ENCODE measurements around the gene CTNNA3.

The CTNNA3 gene

GRCh38 chr10:67607472-67607871 lies 88.5 kb downstream of the CTNNA3 start:
- H3K4me1 ChIP-seq (ENCODE audit: control extremely low read depth in 1 of 4, control insufficient read depth in 4 of 4, insufficient read depth in 4 of 4, low read length in 3 of 4) = no peaks in the 10 kb centered on the region
- ChIA-PET CTCF (no interaction called here), POLR2A (no interaction called here)
- no CpG with 5 or more reads among the region's 1 CpG for WGBS (ENCODE audit: insufficient coverage)
- no peaks in the 10 kb centered on the region for H3K9me3 ChIP-seq (ENCODE audit: control extremely low read depth in 1 of 5, control insufficient read depth in 4 of 5, insufficient read depth in 2 of 5, low read depth in 1 of 5, low read length in 4 of 5)
- H3K27ac ChIP-seq (ENCODE audit: insufficient read depth in 1 of 2, low read depth in 1 of 2, low read length in 2 of 2, poor library complexity in 1 of 2, severe bottlenecking in 2 of 2) = no peak overlapping the region
- H3K36me3 ChIP-seq (ENCODE audit: control insufficient read depth in 4 of 4, insufficient read depth in 4 of 4, low read length in 3 of 4) = no peaks in the 10 kb centered on the region
- peaks cover 2 to 18% (median 5%) of the 10 kb centered on the region in 5 experiments for H3K27me3 ChIP-seq (replicated peaks in 2 of 5; ENCODE audit: control insufficient read depth in 4 of 5, insufficient read depth in 5 of 5, low read length in 4 of 5)
- DNase-seq = no peak
- no peak overlapping the region for H3K4me3 ChIP-seq (ENCODE audit: control insufficient read depth in 1 of 7, extremely low read depth in 1 of 7, insufficient read depth in 4 of 7, low read depth in 2 of 7, low read length in 6 of 7)

- POLR2A ChIA-PET = no interaction called here
Observed at GRCh38 chr10:67606572-67606971, 89.4 kb downstream of the CTNNA3 start.

DNA sequence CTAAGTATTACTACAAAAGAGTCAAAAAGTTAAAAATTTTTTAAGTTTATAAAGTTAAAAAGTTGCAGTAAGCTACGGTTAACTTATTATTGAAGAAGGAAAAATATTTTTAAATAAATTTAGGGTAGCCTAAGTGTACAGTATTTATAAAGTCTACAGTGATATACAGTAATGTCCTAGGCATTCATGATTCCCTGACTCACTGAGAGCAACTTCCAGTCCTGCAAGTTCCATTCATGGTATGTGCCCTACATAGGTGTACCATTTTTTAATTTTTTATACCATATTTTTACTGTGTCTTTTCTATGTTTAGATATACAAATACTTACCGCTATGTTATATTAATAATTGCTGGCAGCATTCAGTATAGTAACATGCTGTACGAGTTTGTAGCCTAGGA lies 92.3 kb downstream of the CTNNA3 start:
- Histone ChIP-seq H3K4me1 (ENCODE audit: control extremely low read depth in 1 of 4, control insufficient read depth in 4 of 4, insufficient read depth in 4 of 4, low read length in 3 of 4) (no peaks in the 10 kb centered on the region), H3K4me3 (ENCODE audit: control insufficient read depth in 1 of 7, extremely low read depth in 1 of 7, insufficient read depth in 4 of 7, low read depth in 2 of 7, low read length in 6 of 7) (no peak overlapping the region), H3K27ac (ENCODE audit: insufficient read depth in 1 of 2, low read depth in 1 of 2, low read length in 2 of 2, poor library complexity in 1 of 2, severe bottlenecking in 2 of 2) (no peak overlapping the region), H3K27me3 (replicated peaks in 2 of 5; ENCODE audit: control insufficient read depth in 4 of 5, insufficient read depth in 5 of 5, low read length in 4 of 5) (peaks cover 0 to 7% (median 2%) of the 10 kb centered on the region in 5 experiments), H3K36me3 (ENCODE audit: control insufficient read depth in 4 of 4, insufficient read depth in 4 of 4, low read length in 3 of 4) (no peaks in the 10 kb centered on the region), H3K9me3 (ENCODE audit: control extremely low read depth in 1 of 5, control insufficient read depth in 4 of 5, insufficient read depth in 2 of 5, low read depth in 1 of 5, low read length in 4 of 5) (no peaks in the 10 kb centered on the region)
- POLR2A ChIA-PET = no interaction called here
- DNase-seq = no peak
- CTCF ChIA-PET = no interaction called here
- no CpG with 5 or more reads among the region's 3 CpGs for WGBS (ENCODE audit: insufficient coverage)

More at GRCh38 chr10:67606572-67606971, 89.4 kb downstream of the CTNNA3 start:
- 89% methylated on average over 2 of the region's 3 CpGs for WGBS (ENCODE audit: insufficient coverage)
- no peaks in the 10 kb centered on the region for H3K4me1 ChIP-seq (ENCODE audit: control extremely low read depth in 1 of 4, control insufficient read depth in 4 of 4, insufficient read depth in 4 of 4, low read length in 3 of 4)
- H3K27me3 ChIP-seq (replicated peaks in 2 of 5; ENCODE audit: control insufficient read depth in 4 of 5, insufficient read depth in 5 of 5, low read length in 4 of 5) = peaks cover 2 to 18% (median 3%) of the 10 kb centered on the region in 5 experiments
- H3K4me3 ChIP-seq (ENCODE audit: control insufficient read depth in 1 of 7, extremely low read depth in 1 of 7, insufficient read depth in 4 of 7, low read depth in 2 of 7, low read length in 6 of 7) = no peak overlapping the region
- CTCF ChIA-PET = no interaction called here
- H3K9me3 ChIP-seq (ENCODE audit: control extremely low read depth in 1 of 5, control insufficient read depth in 4 of 5, insufficient read depth in 2 of 5, low read depth in 1 of 5, low read length in 4 of 5) = no peaks in the 10 kb centered on the region
- no peak for DNase-seq
- H3K36me3 ChIP-seq (ENCODE audit: control insufficient read depth in 4 of 4, insufficient read depth in 4 of 4, low read length in 3 of 4) = no peaks in the 10 kb centered on the region
- no peak overlapping the region for H3K27ac ChIP-seq (ENCODE audit: insufficient read depth in 1 of 2, low read depth in 1 of 2, low read length in 2 of 2, poor library complexity in 1 of 2, severe bottlenecking in 2 of 2)

GRCh38 chr10:67603086-67603485 lies 92.9 kb downstream of the CTNNA3 start:
- no peak for DNase-seq
- no peak overlapping the region for H3K27ac ChIP-seq (ENCODE audit: insufficient read depth in 1 of 2, low read depth in 1 of 2, low read length in 2 of 2, poor library complexity in 1 of 2, severe bottlenecking in 2 of 2)
- H3K9me3 ChIP-seq (ENCODE audit: control extremely low read depth in 1 of 5, control insufficient read depth in 4 of 5, insufficient read depth in 2 of 5, low read depth in 1 of 5, low read length in 4 of 5) = peaks cover 0 to 2% (median 0%) of the 10 kb centered on the region in 5 experiments
- no peaks in the 10 kb centered on the region for H3K36me3 ChIP-seq (ENCODE audit: control insufficient read depth in 4 of 4, insufficient read depth in 4 of 4, low read length in 3 of 4)
- 95% methylated on average over 7 of the region's 8 CpGs for WGBS (ENCODE audit: insufficient coverage)
- peaks cover 0 to 7% (median 2%) of the 10 kb centered on the region in 5 experiments for H3K27me3 ChIP-seq (replicated peaks in 2 of 5; ENCODE audit: control insufficient read depth in 4 of 5, insufficient read depth in 5 of 5, low read length in 4 of 5)
- POLR2A ChIA-PET = no interaction called here
- CTCF ChIA-PET = no interaction called here
- H3K4me3 ChIP-seq (ENCODE audit: control insufficient read depth in 1 of 7, extremely low read depth in 1 of 7, insufficient read depth in 4 of 7, low read depth in 2 of 7, low read length in 6 of 7) = no peak overlapping the region
- H3K4me1 ChIP-seq (ENCODE audit: control extremely low read depth in 1 of 4, control insufficient read depth in 4 of 4, insufficient read depth in 4 of 4, low read length in 3 of 4) = no peaks in the 10 kb centered on the region

DNA sequence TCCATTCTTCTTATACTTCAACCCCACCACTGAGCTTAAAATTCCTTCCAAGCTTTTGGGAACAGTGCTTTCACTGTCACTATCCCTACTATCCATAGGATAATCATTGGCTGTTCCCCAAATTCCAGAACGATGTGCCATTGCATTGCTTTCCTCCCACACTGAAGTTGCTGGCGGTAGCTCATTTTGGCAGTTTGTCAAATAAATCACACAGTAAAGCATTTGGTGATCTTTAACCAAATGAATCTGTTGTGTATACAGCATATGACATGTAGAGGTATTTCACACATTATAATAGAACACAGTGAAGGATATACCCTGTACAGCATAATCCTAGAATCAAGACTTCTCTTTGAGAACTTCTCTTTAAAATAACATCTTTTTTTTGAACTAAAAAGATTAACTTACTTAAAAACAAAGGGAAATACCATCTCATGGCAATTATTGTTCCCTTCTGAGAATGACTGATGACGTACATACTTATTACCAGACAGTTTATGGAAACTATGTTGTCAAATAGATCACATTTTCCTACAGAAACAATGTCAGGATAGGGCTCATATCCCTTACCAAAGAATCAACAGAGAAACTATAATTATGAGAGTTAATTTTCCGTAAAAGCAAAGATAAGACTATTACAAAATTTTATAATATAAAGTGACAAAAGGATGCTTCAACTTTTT lies 93.6 kb downstream of the CTNNA3 start:
- Histone ChIP-seq H3K4me1 (ENCODE audit: control extremely low read depth in 1 of 4, control insufficient read depth in 4 of 4, insufficient read depth in 4 of 4, low read length in 3 of 4) (no peaks in the 10 kb centered on the region), H3K4me3 (ENCODE audit: control insufficient read depth in 1 of 7, extremely low read depth in 1 of 7, insufficient read depth in 4 of 7, low read depth in 2 of 7, low read length in 6 of 7) (no peak overlapping the region), H3K36me3 (ENCODE audit: control insufficient read depth in 4 of 4, insufficient read depth in 4 of 4, low read length in 3 of 4) (no peaks in the 10 kb centered on the region), H3K27ac (ENCODE audit: insufficient read depth in 1 of 2, low read depth in 1 of 2, low read length in 2 of 2, poor library complexity in 1 of 2, severe bottlenecking in 2 of 2) (no peak overlapping the region), H3K27me3 (replicated peaks in 2 of 5; ENCODE audit: control insufficient read depth in 4 of 5, insufficient read depth in 5 of 5, low read length in 4 of 5) (peaks cover 0 to 7% (median 2%) of the 10 kb centered on the region in 5 experiments), H3K9me3 (ENCODE audit: control extremely low read depth in 1 of 5, control insufficient read depth in 4 of 5, insufficient read depth in 2 of 5, low read depth in 1 of 5, low read length in 4 of 5) (peaks cover 0 to 8% (median 0%) of the 10 kb centered on the region in 5 experiments)
- DNase-seq = no peak
- ChIA-PET CTCF (no interaction called here), POLR2A (no interaction called here)
- 100% methylated on average over 1 of the region's 4 CpGs for WGBS (ENCODE audit: insufficient coverage)

- Histone ChIP-seq H3K9me3 (ENCODE audit: control extremely low read depth in 1 of 5, control insufficient read depth in 4 of 5, insufficient read depth in 2 of 5, low read depth in 1 of 5, low read length in 4 of 5) (peaks cover 0 to 12% (median 0%) of the 10 kb centered on the region in 5 experiments), H3K27ac (ENCODE audit: insufficient read depth in 1 of 2, low read depth in 1 of 2, low read length in 2 of 2, poor library complexity in 1 of 2, severe bottlenecking in 2 of 2) (no peak overlapping the region), H3K4me1 (ENCODE audit: control extremely low read depth in 1 of 4, control insufficient read depth in 4 of 4, insufficient read depth in 4 of 4, low read length in 3 of 4) (no peaks in the 10 kb centered on the region), H3K27me3 (replicated peaks in 2 of 5; ENCODE audit: control insufficient read depth in 4 of 5, insufficient read depth in 5 of 5, low read length in 4 of 5) (peaks cover 0 to 3% (median 0%) of the 10 kb centered on the region in 5 experiments), H3K36me3 (ENCODE audit: control insufficient read depth in 4 of 4, insufficient read depth in 4 of 4, low read length in 3 of 4) (no peaks in the 10 kb centered on the region), H3K4me3 (ENCODE audit: control insufficient read depth in 1 of 7, extremely low read depth in 1 of 7, insufficient read depth in 4 of 7, low read depth in 2 of 7, low read length in 6 of 7) (no peak overlapping the region)
- no peak for DNase-seq
- ChIA-PET CTCF (no interaction called here), POLR2A (no interaction called here)
Observed at GRCh38 chr10:67599597-67599996, 96.4 kb downstream of the CTNNA3 start.

GRCh38 chr10:67596641-67597040 lies 99.4 kb downstream of the CTNNA3 start:
- ChIA-PET CTCF (interaction anchor here (0.6 kb wide), 1 partner anchor 102 kb away, joined by 3 read pairs; no protein-coding TSS in a partner anchor), POLR2A (no interaction called here)
- DNase-seq = no peak
- Histone ChIP-seq H3K9me3 (ENCODE audit: control extremely low read depth in 1 of 5, control insufficient read depth in 4 of 5, insufficient read depth in 2 of 5, low read depth in 1 of 5, low read length in 4 of 5) (peaks cover 0 to 13% (median 0%) of the 10 kb centered on the region in 5 experiments), H3K27ac (ENCODE audit: insufficient read depth in 1 of 2, low read depth in 1 of 2, low read length in 2 of 2, poor library complexity in 1 of 2, severe bottlenecking in 2 of 2) (no peak overlapping the region), H3K36me3 (ENCODE audit: control insufficient read depth in 4 of 4, insufficient read depth in 4 of 4, low read length in 3 of 4) (no peaks in the 10 kb centered on the region), H3K4me3 (ENCODE audit: control insufficient read depth in 1 of 7, extremely low read depth in 1 of 7, insufficient read depth in 4 of 7, low read depth in 2 of 7, low read length in 6 of 7) (no peak overlapping the region), H3K27me3 (replicated peaks in 2 of 5; ENCODE audit: control insufficient read depth in 4 of 5, insufficient read depth in 5 of 5, low read length in 4 of 5) (no peaks in the 10 kb centered on the region), H3K4me1 (ENCODE audit: control extremely low read depth in 1 of 4, control insufficient read depth in 4 of 4, insufficient read depth in 4 of 4, low read length in 3 of 4) (no peaks in the 10 kb centered on the region)
